GM21360 (cell line): ENCODE data around the gene REXO4.
"Not testable (repeated sequence)": the region's sequence is repeated elsewhere in the genome, so short reads cannot be mapped to it uniquely, and the experiment has no call there.

Source experiments
- ATAC-seq: cut with Tn5 transposase; IDR thresholded peaks from one replicate; pipeline ENCODE4 v1.9.1; 2021; ENCODE audit warnings: mild to moderate bottlenecking, moderate library complexity; ENCODE audit not compliant: unreplicated experiment

Gene REXO4

GRCh38 chr9:133390713-133391112 lies 27.1 kb downstream of the REXO4 start:
- no peak for ATAC-seq

GRCh38 chr9:133389562-133389961 lies 28.2 kb downstream of the REXO4 start:
- no peak for ATAC-seq

- no peak for ATAC-seq
These were observed 28.7 kb downstream of the REXO4 start for GRCh38 chr9:133389025-133389557.

- ATAC-seq = no peak
These were observed 30.1 kb downstream of the REXO4 start for GRCh38 chr9:133387680-133388079.

GRCh38 chr9:133386338-133386737 lies 31.5 kb downstream of the REXO4 start:
- no peak for ATAC-seq

- no peak for ATAC-seq
These were observed 32.4 kb downstream of the REXO4 start for GRCh38 chr9:133385452-133385851.

GRCh38 chr9:133384736-133385321 lies 33.0 kb downstream of the REXO4 start:
- no peak for ATAC-seq

GRCh38 chr9:133383438-133383837 lies 34.4 kb downstream of the REXO4 start:
- no peak for ATAC-seq

GRCh38 chr9:133382507-133383141 lies 35.2 kb downstream of the REXO4 start:
- no peak for ATAC-seq

GRCh38 chr9:133380734-133381133 lies 37.1 kb downstream of the REXO4 start:
- no peak for ATAC-seq

- no peak for ATAC-seq
These were observed 38.4 kb downstream of the REXO4 start for GRCh38 chr9:133379153-133380086.

- ATAC-seq = no peak
These were observed 39.3 kb downstream of the REXO4 start for GRCh38 chr9:133378408-133378962.

GRCh38 chr9:133377721-133378216 lies 40.0 kb downstream of the REXO4 start:
- no peak for ATAC-seq

GRCh38 chr9:133377280-133377679 lies 40.5 kb downstream of the REXO4 start:
- not testable (repeated sequence) for ATAC-seq

- peak; percentile 90 for ATAC-seq
These were observed 41.8 kb downstream of the REXO4 start, which contains the start of the genes STKLD1 and SURF4 for GRCh38 chr9:133375724-133376654. Gene STKLD1 (plus strand): TSS chr9:133376366. CDS start chr9:133376474, 108 bp downstream. Gene SURF4 (minus strand): TSS chr9:133376060. CDS start chr9:133375969, 91 bp downstream.

- ATAC-seq = peak; percentile 7
These were observed 42.6 kb downstream of the REXO4 start for GRCh38 chr9:133375116-133375723.

- no peak for ATAC-seq
These were observed 43.1 kb downstream of the REXO4 start for GRCh38 chr9:133374612-133375115.

GRCh38 chr9:133372144-133372543 lies 45.7 kb downstream of the REXO4 start:
- no peak for ATAC-seq

- ATAC-seq = no peak
These were observed 46.5 kb downstream of the REXO4 start for GRCh38 chr9:133371261-133371711.
